ENCODE measurements around the gene THSD4. TPM values are rescaled to one million over a fixed set of nuclear protein-coding genes. Genes with fewer than 3 reads are reported as not detected.

Gene THSD4
- total RNA-seq, 1 experiment from 2014 or later: 29.3 TPM

- Histone ChIP-seq H3F3A (ENCODE audit: insufficient read depth, low read depth) (no peaks in the 10 kb centered on the region), H3K4me3 (no peak overlapping the region), H3K27ac (no peak overlapping the region), H3K79me2 (ENCODE audit: low read depth) (no peaks in the 10 kb centered on the region), H3K36me3 (ENCODE audit: low read depth) (no peaks in the 10 kb centered on the region), H4K20me1 (ENCODE audit: insufficient read depth) (no peaks in the 10 kb centered on the region), H3K27me3 (ENCODE audit: insufficient read depth, low read depth) (no peaks in the 10 kb centered on the region), H3K4me2 (no peak overlapping the region), H3K9me2 (ENCODE audit: insufficient read depth) (no peaks in the 10 kb centered on the region), H3K9me3 (ENCODE audit: insufficient read depth, low read depth) (no peaks in the 10 kb centered on the region), H2AFZ (no peak overlapping the region), H3K4me1 (replicated peaks; ENCODE audit: insufficient read depth) (no peaks in the 10 kb centered on the region)
- TF ChIP-seq EZH2 (IDR thresholded peaks at IDR 0.05; ENCODE audit: low read depth) (no peak), CTCF (conservative IDR thresholded peaks at IDR 0.05) (no peak)
- no TSS peak for BruUV-seq (replicated peaks)
- ChIA-PET CTCF (no interaction called here), POLR2A (ENCODE audit: unreplicated experiment) (interaction anchor here (0.6 to 0.7 kb wide), 2 partner anchors 9 to 183 kb away, joined by 3 to 8 read pairs; no protein-coding TSS in a partner anchor)
- intact Hi-C loops (cut with micrococcal nuclease; ENCODE audit: unreplicated experiment): no loop called here
- no peak for DNase-seq
Observed at GRCh38 chr15:71105444-71105843, 9.8 kb upstream of the THSD4 start.

DNA sequence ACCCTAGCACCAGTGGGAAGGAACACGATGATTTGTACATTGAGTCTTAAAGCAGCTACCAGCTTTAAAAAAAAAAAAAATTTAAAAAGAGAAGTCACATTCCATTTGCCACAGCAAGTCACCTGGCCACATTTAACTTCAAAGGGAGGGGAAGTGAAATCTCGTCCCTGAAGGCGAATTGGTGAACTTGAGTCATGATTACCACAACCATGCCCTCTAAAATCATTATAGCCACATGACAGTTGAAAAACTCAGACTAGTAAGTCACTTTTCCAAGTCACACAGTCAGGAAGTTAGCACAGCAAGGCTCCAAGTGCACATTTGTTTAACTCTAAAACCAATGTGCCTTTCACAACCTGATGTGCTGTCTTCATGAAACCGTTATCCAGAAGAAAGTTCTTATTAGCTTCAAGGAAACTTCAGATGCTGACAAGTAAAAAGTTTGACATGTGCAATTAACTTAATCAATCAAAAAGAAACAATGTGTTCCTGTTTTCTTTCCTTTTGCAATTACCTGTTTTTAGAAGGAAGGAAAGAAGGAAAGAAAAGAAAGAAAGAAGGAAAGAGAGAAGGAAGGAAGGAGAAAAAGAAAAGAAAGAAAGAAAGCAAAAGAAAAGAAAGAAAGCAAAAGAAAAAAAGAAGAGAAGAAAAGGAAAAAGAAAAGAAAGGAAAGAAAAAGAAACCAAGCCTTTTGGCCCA, 8.3 kb upstream of the THSD4 start:
- intact Hi-C loops (cut with micrococcal nuclease; ENCODE audit: unreplicated experiment): no loop called here
- no peak overlapping the region for H3K4me2 ChIP-seq
- H3K9me3 ChIP-seq (ENCODE audit: insufficient read depth, low read depth): no peaks in the 10 kb centered on the region
- 0 out of 2 replicates have a peak, but pooled peaks cover 2% of the 10 kb centered on the region for H3F3A ChIP-seq (ENCODE audit: insufficient read depth, low read depth)
- no peaks in the 10 kb centered on the region for H3K79me2 ChIP-seq (ENCODE audit: low read depth)
- H3K36me3 ChIP-seq (ENCODE audit: low read depth): no peaks in the 10 kb centered on the region
- no TSS peak for BruUV-seq (replicated peaks)
- peak in 1 of 2 experiments; percentile 38 for DNase-seq
- TF ChIP-seq EZH2 (IDR thresholded peaks at IDR 0.05; ENCODE audit: low read depth): no peak
- no peak for TF ChIP-seq CTCF (conservative IDR thresholded peaks at IDR 0.05)
- no peak overlapping the region for H3K27ac ChIP-seq
- ChIA-PET CTCF (no interaction called here), POLR2A (ENCODE audit: unreplicated experiment) (no interaction called here)
- no peaks in the 10 kb centered on the region for H3K9me2 ChIP-seq (ENCODE audit: insufficient read depth)
- H2AFZ ChIP-seq: no peak overlapping the region
- no peak overlapping the region for H3K4me3 ChIP-seq
- H3K27me3 ChIP-seq (ENCODE audit: insufficient read depth, low read depth): no peaks in the 10 kb centered on the region
- peaks cover 13% of the 10 kb centered on the region for H3K4me1 ChIP-seq (replicated peaks; ENCODE audit: insufficient read depth)
- no peaks in the 10 kb centered on the region for H4K20me1 ChIP-seq (ENCODE audit: insufficient read depth)

- ChIA-PET CTCF (no interaction called here), POLR2A (ENCODE audit: unreplicated experiment) (no interaction called here)
- H3K9me2 ChIP-seq (ENCODE audit: insufficient read depth): no peaks in the 10 kb centered on the region
- H3K9me3 ChIP-seq (ENCODE audit: insufficient read depth, low read depth): no peaks in the 10 kb centered on the region
- H3K79me2 ChIP-seq (ENCODE audit: low read depth): no peaks in the 10 kb centered on the region
- no peak overlapping the region for H3K27ac ChIP-seq
- intact Hi-C loops (cut with micrococcal nuclease; ENCODE audit: unreplicated experiment): no loop called here
- no peak overlapping the region for H3K4me3 ChIP-seq
- no peaks in the 10 kb centered on the region for H3K36me3 ChIP-seq (ENCODE audit: low read depth)
- no peak for DNase-seq
- no peak overlapping the region for H3K4me2 ChIP-seq
- peaks cover 14% of the 10 kb centered on the region for H3K4me1 ChIP-seq (replicated peaks; ENCODE audit: insufficient read depth)
- no peak for TF ChIP-seq EZH2 (IDR thresholded peaks at IDR 0.05; ENCODE audit: low read depth)
- TF ChIP-seq CTCF (conservative IDR thresholded peaks at IDR 0.05): no peak
- no peaks in the 10 kb centered on the region for H4K20me1 ChIP-seq (ENCODE audit: insufficient read depth)
- H3F3A ChIP-seq (ENCODE audit: insufficient read depth, low read depth): 0 out of 2 replicates have a peak, but pooled peaks cover 2% of the 10 kb centered on the region
- H3K27me3 ChIP-seq (ENCODE audit: insufficient read depth, low read depth): no peaks in the 10 kb centered on the region
- no TSS peak for BruUV-seq (replicated peaks)
- H2AFZ ChIP-seq: no peak overlapping the region
Observed at GRCh38 chr15:71107501-71107815, 7.8 kb upstream of the THSD4 start.
